Progenitor cell of endocrine pancreas (in vitro differentiated cells): ENCODE measurements around the gene HIPK2. TPM values are rescaled to one million over a fixed set of nuclear protein-coding genes. Genes with fewer than 3 reads are reported as not detected.

Experiments
- DNase-seq: peaks from one replicate; pipeline ENCODE4 v3.0.0; 2021; ENCODE audit warnings: low spot score; ENCODE audit not compliant: unreplicated experiment
- H3K27ac Mint-ChIP-seq: 2 replicates; pipeline ENCODE4 v1.8.0; 2021; ENCODE audit warnings: mild to moderate bottlenecking, moderate library complexity, mixed read lengths
- H3K27me3 Mint-ChIP-seq: 2 replicates; pipeline ENCODE4 v1.8.0; 2021; ENCODE audit warnings: mixed read lengths
- H3K36me3 Mint-ChIP-seq: 2 replicates; pipeline ENCODE4 v1.8.0; 2022; ENCODE audit warnings: mixed read lengths; ENCODE audit not compliant: insufficient read depth
- H3K4me1 Mint-ChIP-seq: 2 replicates; pipeline ENCODE4 v1.8.0; 2021; ENCODE audit warnings: low read depth, mixed read lengths
- H3K4me3 Mint-ChIP-seq: 2 replicates; pipeline ENCODE4 v1.8.0; 2021; ENCODE audit warnings: low read depth, mild to moderate bottlenecking, moderate library complexity, mixed read lengths
- H3K9me3 Mint-ChIP-seq: 2 replicates; pipeline ENCODE4 v1.8.0; 2021; ENCODE audit warnings: low read depth, mixed read lengths
- total RNA-seq: library from RNA; stranded (reverse); gene quantifications from 2 replicates; pipeline ENCODE4 v1.2.1, GENCODE V29; 2021
- TF ChIP-seq, protein P1 (sequence below): fragments of 200-600 bp; sonication (generic); IDR thresholded peaks from one replicate; pipeline ENCODE4 v1.5.0; 2021; ENCODE audit warnings: antibody characterized with exemption, mild to moderate bottlenecking; ENCODE audit not compliant: unreplicated experiment

Gene HIPK2
- total RNA-seq, 1 donor from 2014 or later: 146 TPM

DNA sequence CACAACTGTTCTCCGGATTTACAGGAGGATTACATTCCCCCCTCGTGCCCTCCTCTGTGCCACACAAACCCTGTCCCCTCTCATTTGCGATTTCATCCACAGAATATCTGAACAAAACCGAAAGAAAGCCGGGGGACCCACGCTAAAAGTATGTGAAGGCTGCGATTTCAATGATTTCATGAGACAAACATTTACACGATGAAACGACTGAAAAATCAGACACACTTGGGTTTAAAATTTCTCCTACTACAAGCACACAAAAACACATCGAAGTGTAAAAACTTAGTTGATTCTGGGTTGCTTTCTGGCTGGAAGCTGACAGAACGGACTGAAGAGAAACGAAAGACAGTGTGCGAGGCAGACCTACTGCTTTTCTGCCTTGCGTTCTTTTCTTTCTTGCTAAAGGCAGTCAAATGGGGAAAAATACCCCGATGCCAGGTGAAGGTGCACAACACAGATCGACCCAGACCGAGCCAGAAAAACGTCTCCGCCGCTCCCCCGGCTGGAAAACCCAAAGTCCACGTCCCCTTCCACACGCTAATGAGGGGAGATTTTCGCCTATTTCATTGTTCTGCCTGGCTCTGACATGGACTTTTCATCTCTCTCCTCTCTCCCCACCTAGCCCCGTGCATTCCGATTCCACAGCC, 1.2 kb downstream of the HIPK2 start:
- H3K36me3 Mint-ChIP-seq: peaks cover 4% of the 10 kb centered on the region
- H3K4me1 Mint-ChIP-seq: peaks cover 45% of the 10 kb centered on the region
- peaks cover 13% of the 10 kb centered on the region for H3K27me3 Mint-ChIP-seq
- peak overlapping the region; percentile 99 for H3K27ac Mint-ChIP-seq
- peak; percentile 12 for DNase-seq
- TF ChIP-seq, protein P1, sequence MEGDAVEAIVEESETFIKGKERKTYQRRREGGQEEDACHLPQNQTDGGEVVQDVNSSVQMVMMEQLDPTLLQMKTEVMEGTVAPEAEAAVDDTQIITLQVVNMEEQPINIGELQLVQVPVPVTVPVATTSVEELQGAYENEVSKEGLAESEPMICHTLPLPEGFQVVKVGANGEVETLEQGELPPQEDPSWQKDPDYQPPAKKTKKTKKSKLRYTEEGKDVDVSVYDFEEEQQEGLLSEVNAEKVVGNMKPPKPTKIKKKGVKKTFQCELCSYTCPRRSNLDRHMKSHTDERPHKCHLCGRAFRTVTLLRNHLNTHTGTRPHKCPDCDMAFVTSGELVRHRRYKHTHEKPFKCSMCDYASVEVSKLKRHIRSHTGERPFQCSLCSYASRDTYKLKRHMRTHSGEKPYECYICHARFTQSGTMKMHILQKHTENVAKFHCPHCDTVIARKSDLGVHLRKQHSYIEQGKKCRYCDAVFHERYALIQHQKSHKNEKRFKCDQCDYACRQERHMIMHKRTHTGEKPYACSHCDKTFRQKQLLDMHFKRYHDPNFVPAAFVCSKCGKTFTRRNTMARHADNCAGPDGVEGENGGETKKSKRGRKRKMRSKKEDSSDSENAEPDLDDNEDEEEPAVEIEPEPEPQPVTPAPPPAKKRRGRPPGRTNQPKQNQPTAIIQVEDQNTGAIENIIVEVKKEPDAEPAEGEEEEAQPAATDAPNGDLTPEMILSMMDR: no peak
- H3K9me3 Mint-ChIP-seq: no peaks in the 10 kb centered on the region
- peak overlapping the region; percentile 95 for H3K4me3 Mint-ChIP-seq

DNA sequence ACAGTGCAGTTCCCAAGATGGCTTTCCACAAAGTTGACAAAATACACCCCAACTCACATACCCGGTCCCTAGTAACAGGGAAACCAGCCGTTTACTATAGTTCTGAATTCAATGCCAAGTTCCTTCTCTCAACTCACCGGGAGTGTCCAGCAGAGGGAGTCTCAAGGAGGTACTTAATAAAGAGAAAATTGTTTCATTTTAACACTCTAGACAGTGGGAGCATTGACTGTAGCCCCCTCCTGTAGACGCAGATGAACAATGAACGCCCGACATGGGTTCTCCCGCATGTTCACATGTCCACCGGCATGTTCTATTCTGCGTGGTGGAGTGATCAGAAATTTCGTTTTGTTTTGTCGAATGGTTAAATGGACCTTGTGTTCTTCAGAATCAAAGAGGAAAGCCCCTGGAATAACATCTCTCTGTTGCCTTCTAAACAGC, 1.9 kb downstream of the HIPK2 start:
- H3K4me1 Mint-ChIP-seq: peaks cover 51% of the 10 kb centered on the region
- peak overlapping the region; percentile 94 for H3K27ac Mint-ChIP-seq
- H3K4me3 Mint-ChIP-seq: peak overlapping the region; percentile 95
- peaks cover 10% of the 10 kb centered on the region for H3K27me3 Mint-ChIP-seq
- TF ChIP-seq, protein P1: peak; percentile 73
- H3K36me3 Mint-ChIP-seq: peaks cover 3% of the 10 kb centered on the region
- H3K9me3 Mint-ChIP-seq: no peaks in the 10 kb centered on the region
- peak; percentile 21 for DNase-seq

DNA sequence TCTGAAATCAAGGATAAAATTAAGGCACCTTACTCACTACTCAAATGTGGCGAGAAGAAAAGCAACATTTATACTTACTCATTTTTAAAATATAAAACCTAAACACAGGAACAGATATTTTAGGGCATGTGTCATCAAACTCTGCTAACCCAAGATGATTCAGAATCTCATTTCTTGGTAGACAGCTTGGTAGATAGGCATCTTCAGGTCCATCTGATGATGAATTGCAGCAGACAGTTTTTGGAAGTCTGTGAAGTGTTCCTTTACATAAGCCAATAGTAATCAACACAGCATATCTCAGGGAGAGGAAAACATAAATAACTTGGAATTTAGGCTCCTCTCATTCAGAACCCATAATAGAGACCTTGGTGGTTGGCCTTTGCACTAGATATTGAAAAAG, 3.4 kb downstream of the HIPK2 start:
- no peaks in the 10 kb centered on the region for H3K9me3 Mint-ChIP-seq
- peak overlapping the region; percentile 94 for H3K27ac Mint-ChIP-seq
- peaks cover 57% of the 10 kb centered on the region for H3K4me1 Mint-ChIP-seq
- TF ChIP-seq, protein P1: no peak
- DNase-seq: no peak
- peaks cover 3% of the 10 kb centered on the region for H3K36me3 Mint-ChIP-seq
- peak overlapping the region; percentile 95 for H3K4me3 Mint-ChIP-seq
- H3K27me3 Mint-ChIP-seq: peaks cover 4% of the 10 kb centered on the region

DNA sequence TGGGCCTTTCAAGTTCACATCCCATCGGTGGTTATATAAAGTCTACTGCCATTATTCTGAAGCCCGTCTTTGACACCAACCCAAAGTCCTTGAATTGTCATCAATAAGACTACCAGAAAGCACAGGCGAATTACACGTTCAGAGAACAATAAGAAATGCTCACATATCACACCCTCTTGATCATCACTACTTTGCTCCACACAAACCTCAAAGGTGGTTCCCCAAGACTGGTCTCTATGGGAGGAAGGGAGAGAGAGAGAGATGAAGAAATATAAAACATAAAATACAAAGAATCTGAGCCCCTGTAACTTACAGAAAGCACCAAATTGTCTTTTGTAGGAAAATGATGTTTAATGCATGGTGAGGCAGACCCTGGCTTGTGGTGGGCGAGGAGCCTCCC, 4.4 kb downstream of the HIPK2 start:
- peaks cover 59% of the 10 kb centered on the region for H3K4me1 Mint-ChIP-seq
- no peaks in the 10 kb centered on the region for H3K9me3 Mint-ChIP-seq
- TF ChIP-seq, protein P1: no peak
- H3K4me3 Mint-ChIP-seq: no peak overlapping the region
- DNase-seq: no peak
- peaks cover 3% of the 10 kb centered on the region for H3K36me3 Mint-ChIP-seq
- peak overlapping the region; percentile 43 for H3K27ac Mint-ChIP-seq
- H3K27me3 Mint-ChIP-seq: no peaks in the 10 kb centered on the region

DNA sequence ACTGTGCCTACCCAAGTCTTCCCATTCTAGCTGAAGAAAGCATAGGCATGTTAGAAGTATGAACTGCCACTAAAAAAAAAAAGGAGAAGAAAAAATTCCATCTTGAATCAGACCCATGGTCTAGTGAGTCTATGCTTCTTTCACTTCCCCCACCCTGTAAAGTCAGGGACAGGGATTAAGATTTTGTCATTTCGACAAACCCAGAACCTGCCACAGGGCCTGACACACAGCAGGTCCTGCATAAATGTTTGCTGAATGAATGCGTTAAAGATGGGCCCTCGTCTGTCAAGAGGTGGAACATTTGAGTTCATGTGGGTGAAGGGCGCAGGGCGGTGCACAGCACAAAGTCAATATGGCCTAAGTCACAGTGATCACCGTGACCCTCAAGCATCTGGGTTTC, 4.9 kb downstream of the HIPK2 start:
- H3K4me1 Mint-ChIP-seq: peaks cover 63% of the 10 kb centered on the region
- H3K27ac Mint-ChIP-seq: no peak overlapping the region
- H3K36me3 Mint-ChIP-seq: peaks cover 3% of the 10 kb centered on the region
- no peaks in the 10 kb centered on the region for H3K9me3 Mint-ChIP-seq
- no peaks in the 10 kb centered on the region for H3K27me3 Mint-ChIP-seq
- DNase-seq: no peak
- TF ChIP-seq, protein P1: no peak
- no peak overlapping the region for H3K4me3 Mint-ChIP-seq
